NCI-H345 treated with DMSO at 0.1 percent for 48 hours (cell line): ENCODE results near the gene SRGAP1.
A peak's percentile ranks its signal among the peaks of the same experiment; 100 is the strongest.
"Not testable (repeated sequence)": the region's sequence is repeated elsewhere in the genome, so short reads cannot be mapped to it uniquely, and the experiment has no call there.

Experiments
- DNase-seq: peaks from one replicate; lab custom pipeline; 2025; ENCODE audit not compliant: unreplicated experiment; lab: John Stamatoyannopoulos, UW

The SRGAP1 gene

GRCh38 chr12:64036414-64036813 is 191.9 kb downstream of the SRGAP1 start:
- no peak for DNase-seq

GRCh38 chr12:64039281-64039871 is 194.9 kb downstream of the SRGAP1 start:
- peak; percentile 85 for DNase-seq

GRCh38 chr12:64042911-64043310 is 198.4 kb downstream of the SRGAP1 start:
- DNase-seq, result no peak

- DNase-seq, result no peak
These were observed 199.7 kb downstream of the SRGAP1 start for GRCh38 chr12:64044191-64044590.

GRCh38 chr12:64051057-64051456 is 206.6 kb downstream of the SRGAP1 start:
- DNase-seq, result no peak

DNA sequence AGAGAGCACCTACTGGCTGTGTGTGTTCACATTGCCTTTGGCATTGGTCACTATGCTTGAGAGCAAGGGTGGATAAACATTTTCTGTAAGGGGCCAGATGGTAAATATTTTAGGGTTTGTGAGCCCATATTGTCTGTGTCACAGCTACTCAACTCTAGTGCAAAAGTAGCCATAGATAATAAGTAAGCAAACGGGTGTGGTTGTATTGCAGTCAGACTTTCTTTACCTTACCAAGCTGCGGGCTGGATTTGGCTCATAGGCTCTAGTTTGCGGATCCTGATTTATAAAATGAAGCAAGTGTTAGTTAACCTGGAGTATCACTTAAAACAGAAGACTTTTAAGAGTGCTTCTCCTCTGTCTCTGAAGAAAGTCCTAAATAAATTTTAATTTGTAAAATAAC is 208.6 kb downstream of the SRGAP1 start:
- DNase-seq, result no peak

GRCh38 chr12:64054079-64054520 is 209.6 kb downstream of the SRGAP1 start:
- no peak for DNase-seq

- no peak for DNase-seq
These were observed 212.2 kb downstream of the SRGAP1 start for GRCh38 chr12:64056741-64057140.

DNA sequence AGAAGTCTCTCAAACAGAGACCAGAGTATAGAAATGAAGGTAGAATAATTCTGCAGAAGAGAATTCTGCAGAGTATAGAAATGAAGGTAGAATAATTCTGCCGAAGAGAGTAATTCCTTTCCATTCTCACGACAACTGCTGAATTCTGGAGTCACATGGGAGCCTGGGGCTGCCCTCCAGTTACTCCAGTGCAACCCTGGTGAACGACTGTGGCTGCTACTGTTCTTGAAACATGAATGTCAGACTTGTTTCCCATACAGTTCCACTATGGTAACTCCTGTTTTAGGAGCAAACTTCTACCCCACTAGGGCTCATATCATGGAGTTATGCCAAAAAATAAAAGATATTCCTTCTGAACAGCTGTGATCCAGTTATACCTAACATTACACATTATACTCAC is 213.2 kb downstream of the SRGAP1 start:
- no peak for DNase-seq

GRCh38 chr12:64058541-64059265 is 214.2 kb downstream of the SRGAP1 start:
- no peak for DNase-seq

- DNase-seq, result no peak
These were observed 215.2 kb downstream of the SRGAP1 start for GRCh38 chr12:64059685-64060084.

DNA sequence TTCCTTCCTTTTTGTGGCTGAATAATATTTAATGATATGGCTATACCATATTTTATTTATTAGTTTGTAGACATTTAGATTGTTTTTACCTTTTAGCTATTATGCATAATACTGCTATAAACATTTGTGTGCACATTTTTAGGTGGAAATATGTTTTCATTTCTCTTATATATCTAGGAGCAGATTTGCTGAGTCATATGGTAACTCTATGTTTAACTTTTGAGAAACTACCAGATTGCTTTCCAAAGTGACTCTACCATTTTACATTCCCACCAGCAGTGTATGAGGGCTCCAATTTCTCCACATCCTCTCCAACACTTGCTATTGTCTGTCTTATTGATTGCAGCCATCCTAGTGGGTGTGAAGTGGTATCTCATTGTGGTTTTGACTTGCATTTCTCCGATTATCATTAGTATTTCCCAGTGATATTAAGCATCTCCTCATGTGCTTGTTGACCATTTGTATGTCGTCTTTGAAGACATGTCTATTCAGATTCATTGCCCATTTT is 217.4 kb downstream of the SRGAP1 start:
- DNase-seq, result no peak

GRCh38 chr12:64063121-64063520 is 218.6 kb downstream of the SRGAP1 start:
- no peak for DNase-seq

DNA sequence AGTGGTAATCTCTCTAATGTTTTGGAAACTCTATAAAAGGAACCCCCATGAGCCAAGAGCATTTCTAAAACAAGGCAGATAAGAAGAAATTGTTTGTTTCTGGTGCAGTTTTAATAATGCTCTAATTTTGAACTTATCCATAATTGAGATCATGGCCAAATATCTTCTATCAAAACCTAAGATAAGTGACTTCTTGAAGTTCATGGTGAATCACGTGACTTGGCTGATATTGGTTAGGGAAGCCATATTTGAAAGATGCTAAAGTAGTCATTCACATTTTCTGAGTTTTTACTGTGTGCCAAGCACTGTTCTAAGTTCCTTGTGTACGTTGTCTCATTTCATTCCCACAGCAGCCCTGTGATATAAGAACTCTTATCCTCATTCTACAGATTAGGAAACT is 219.7 kb downstream of the SRGAP1 start:
- DNase-seq, result no peak

- DNase-seq, result no peak
These were observed 220.2 kb downstream of the SRGAP1 start for GRCh38 chr12:64064706-64065105.

DNA sequence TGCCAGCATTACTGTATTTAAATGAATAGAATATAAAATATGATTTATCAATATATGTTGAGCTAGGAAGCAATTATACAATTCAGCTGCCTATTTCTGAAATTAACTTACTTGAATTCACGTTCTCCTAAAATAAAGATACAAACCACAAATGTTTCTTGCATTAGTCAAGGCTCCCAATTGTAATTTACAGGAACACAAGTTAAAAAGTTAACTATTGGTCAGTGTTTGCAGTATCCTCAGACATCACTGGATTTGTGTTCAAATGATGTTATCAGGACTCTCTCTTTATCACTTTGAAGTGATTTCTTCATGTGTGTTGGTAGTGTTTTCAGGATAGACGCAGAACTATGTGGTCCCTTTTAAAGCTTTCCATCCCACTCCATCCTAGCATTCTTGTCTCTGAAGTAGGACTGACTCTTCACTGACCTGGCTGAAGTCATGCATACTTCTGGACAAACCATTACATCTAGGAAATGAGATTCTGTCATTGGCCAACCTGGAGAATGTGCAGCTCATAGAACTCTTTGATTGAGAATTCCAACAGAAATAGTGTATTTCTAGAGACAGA is 221.5 kb downstream of the SRGAP1 start:
- no peak for DNase-seq

GRCh38 chr12:64066776-64067175 is 222.3 kb downstream of the SRGAP1 start:
- DNase-seq, result no peak

GRCh38 chr12:64070454-64070853 is 226.0 kb downstream of the SRGAP1 start:
- DNase-seq, result no peak

GRCh38 chr12:64072916-64073575 is 228.5 kb downstream of the SRGAP1 start:
- DNase-seq, result no peak

GRCh38 chr12:64076565-64076964 is 232.1 kb downstream of the SRGAP1 start:
- not testable (repeated sequence) for DNase-seq

- no peak for DNase-seq
These were observed 233.4 kb downstream of the SRGAP1 start for GRCh38 chr12:64077922-64078321.
